Measurements from ENCODE around the gene ELAVL2. TPM values are rescaled to one million over a fixed set of nuclear protein-coding genes. Genes with fewer than 3 reads are reported as not detected.

The ELAVL2 gene
- polyA plus RNA-seq, 2 of the 4 experiments (the other 2 are of a cell fraction): 0.03 to 0.13 TPM

DNA sequence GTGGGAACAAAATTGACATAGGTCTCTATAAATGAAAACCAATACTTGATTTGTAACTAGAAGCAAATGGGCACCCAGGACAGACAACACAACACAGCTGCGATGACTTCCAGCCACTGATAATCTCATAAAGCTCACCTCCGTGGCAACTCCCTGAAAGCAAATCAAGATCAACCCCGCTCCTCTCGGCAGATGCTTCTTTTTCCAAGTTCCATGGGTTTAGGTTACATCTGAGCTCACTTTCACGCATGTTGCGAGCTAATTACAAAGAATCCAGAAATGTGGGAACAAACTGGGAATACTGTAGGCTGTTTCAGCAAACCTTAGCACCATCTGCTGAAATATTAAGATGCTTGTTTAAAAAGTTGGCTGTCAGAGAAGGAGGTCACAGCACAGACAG is 153.9 kb downstream of the ELAVL2 start:
- ChIA-PET CTCF (no interaction called here), POLR2A (no interaction called here)
- FAIRE-seq (no peak), DNase-seq (ENCODE audit: low read depth in 1 of 2, low spot score in 1 of 2) (no peak), ATAC-seq (no peak)
- TF ChIP-seq, protein P1, sequence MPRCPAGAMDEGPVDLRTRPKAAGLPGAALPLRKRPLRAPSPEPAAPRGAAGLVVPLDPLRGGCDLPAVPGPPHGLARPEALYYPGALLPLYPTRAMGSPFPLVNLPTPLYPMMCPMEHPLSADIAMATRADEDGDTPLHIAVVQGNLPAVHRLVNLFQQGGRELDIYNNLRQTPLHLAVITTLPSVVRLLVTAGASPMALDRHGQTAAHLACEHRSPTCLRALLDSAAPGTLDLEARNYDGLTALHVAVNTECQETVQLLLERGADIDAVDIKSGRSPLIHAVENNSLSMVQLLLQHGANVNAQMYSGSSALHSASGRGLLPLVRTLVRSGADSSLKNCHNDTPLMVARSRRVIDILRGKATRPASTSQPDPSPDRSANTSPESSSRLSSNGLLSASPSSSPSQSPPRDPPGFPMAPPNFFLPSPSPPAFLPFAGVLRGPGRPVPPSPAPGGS (IDR thresholded peaks at IDR 0.05): no peak
- no peak for TF ChIP-seq MAZ (IDR thresholded peaks at IDR 0.05; ENCODE audit: borderline replicate concordance, low read depth, low read length)
- no peak for TF ChIP-seq REST (IDR thresholded peaks at IDR 0.05)
- no peak for TF ChIP-seq CHD4 (IDR thresholded peaks at IDR 0.05; ENCODE audit: borderline replicate concordance)
- no peak for TF ChIP-seq NPAS2 (CRISPR knock-in tag; IDR thresholded peaks at IDR 0.05; ENCODE audit: borderline replicate concordance)
- TF ChIP-seq HOXB5 (CRISPR knock-in tag; IDR thresholded peaks at IDR 0.05): no peak
- TF ChIP-seq NFE2L2 (conservative IDR thresholded peaks at IDR 0.05; ENCODE audit: low read length): no peak
- no peak for TF ChIP-seq KDM1A (IDR thresholded peaks at IDR 0.05; ENCODE audit: low read depth)
- no peak for TF ChIP-seq HMGXB4 (CRISPR knock-in tag; IDR thresholded peaks at IDR 0.05; ENCODE audit: borderline replicate concordance)
- no peak for TF ChIP-seq FOXS1 (CRISPR knock-in tag; IDR thresholded peaks at IDR 0.05)
- no peak for TF ChIP-seq ZC3H11A (IDR thresholded peaks at IDR 0.05)
- no peak for TF ChIP-seq CBX2 (IDR thresholded peaks at IDR 0.05; ENCODE audit: borderline replicate concordance, low read depth)
- TF ChIP-seq MAFK (IDR thresholded peaks at IDR 0.05; ENCODE audit: partially characterized antibody): no peak
- TF ChIP-seq MYC (IDR thresholded peaks at IDR 0.05; ENCODE audit: borderline replicate concordance, low read length): no peak
- TF ChIP-seq, protein P2, sequence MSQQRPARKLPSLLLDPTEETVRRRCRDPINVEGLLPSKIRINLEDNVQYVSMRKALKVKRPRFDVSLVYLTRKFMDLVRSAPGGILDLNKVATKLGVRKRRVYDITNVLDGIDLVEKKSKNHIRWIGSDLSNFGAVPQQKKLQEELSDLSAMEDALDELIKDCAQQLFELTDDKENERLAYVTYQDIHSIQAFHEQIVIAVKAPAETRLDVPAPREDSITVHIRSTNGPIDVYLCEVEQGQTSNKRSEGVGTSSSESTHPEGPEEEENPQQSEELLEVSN (IDR thresholded peaks at IDR 0.05; ENCODE audit: borderline replicate concordance, low read depth): no peak
- 0% methylated on average over 6 of the region's 6 CpGs for WGBS (ENCODE audit: missing lambda C conversion rate)
- Histone ChIP-seq H3K4me2 (no peak overlapping the region), H3K4me3 (no peak overlapping the region), H3K9me3 (no peaks in the 10 kb centered on the region), H3K27ac (no peak overlapping the region), H3K4me1 (no peaks in the 10 kb centered on the region)

DNA sequence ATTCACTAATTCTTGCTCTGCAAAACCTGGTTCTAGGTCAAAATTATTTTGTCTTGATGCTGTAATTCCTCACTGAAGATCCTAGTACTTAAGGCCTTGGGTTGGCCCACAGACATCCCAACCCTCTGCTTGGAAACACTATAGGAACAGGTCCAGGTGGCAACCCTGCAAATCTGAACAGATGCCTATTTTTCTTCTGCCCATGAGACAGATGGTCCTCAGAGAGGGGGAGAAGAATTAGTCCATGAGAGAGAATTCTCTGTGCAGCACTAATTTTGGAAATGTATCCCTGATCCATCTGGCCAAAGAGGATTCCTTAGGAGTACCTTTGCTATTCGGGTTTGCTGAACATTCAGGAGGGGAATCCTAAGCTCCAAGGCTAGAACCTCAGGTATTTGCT is 156.3 kb downstream of the ELAVL2 start:
- no peaks in the 10 kb centered on the region for H3K9me3 ChIP-seq
- ChIA-PET POLR2A (no interaction called here), CTCF (no interaction called here)
- H3K4me1 ChIP-seq: no peaks in the 10 kb centered on the region
- ATAC-seq: no peak
- H3K4me3 ChIP-seq: no peak overlapping the region
- H3K27ac ChIP-seq: no peak overlapping the region
- no peak overlapping the region for H3K4me2 ChIP-seq
- 0% methylated on average over 1 of the region's 1 CpG for WGBS (ENCODE audit: missing lambda C conversion rate)
- no peak for DNase-seq (ENCODE audit: low read depth in 1 of 2, low spot score in 1 of 2)
- TF ChIP-seq RNF2 (IDR thresholded peaks at IDR 0.05; ENCODE audit: borderline replicate concordance, low read depth): no peak
- no peak for TF ChIP-seq HDAC2 (IDR thresholded peaks at IDR 0.05)
- no peak for TF ChIP-seq CBX8 (IDR thresholded peaks at IDR 0.05)
- no peak for TF ChIP-seq CHD4 (IDR thresholded peaks at IDR 0.05; ENCODE audit: borderline replicate concordance)
- TF ChIP-seq EHF (CRISPR knock-in tag; IDR thresholded peaks at IDR 0.05): no peak
- no peak for TF ChIP-seq HES2 (IDR thresholded peaks at IDR 0.05)
- no peak for FAIRE-seq
